ENCODE data around the gene BICD1. TPM values are rescaled to one million over a fixed set of nuclear protein-coding genes. Genes with fewer than 3 reads are reported as not detected.
A peak's percentile ranks its signal among the peaks of the same experiment; 100 is the strongest.

BICD1 gene
- polyA plus RNA-seq, 1 of the 3 experiments (the other 2 are of a cell fraction), result 12.1 TPM

DNA sequence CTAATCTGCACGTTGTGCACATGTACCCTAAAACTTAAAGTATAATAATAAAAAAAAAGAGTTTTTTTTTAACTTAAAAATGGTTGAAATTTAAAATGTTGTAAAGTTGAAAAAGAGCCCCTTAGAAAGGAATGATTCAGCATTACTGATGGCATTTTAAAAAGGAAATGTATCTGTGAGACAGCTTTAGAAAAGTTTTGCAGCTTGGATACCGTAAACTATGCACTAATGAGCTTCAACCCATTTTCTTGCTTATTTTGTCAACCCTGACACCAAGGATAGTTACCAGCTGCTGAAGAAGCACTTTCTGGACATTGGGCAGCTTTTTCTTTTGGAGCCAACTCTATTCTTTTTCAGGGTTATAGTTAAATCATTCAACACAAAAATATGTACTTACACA is 4.3 kb downstream of the BICD1 start (continued):
- TF ChIP-seq RAD21 (IDR thresholded peaks at IDR 0.05; ENCODE audit: low read length) (no peak), FOXM1 (IDR thresholded peaks at IDR 0.05; ENCODE audit: low read depth) (no peak), GABPA (IDR thresholded peaks at IDR 0.05; ENCODE audit: low read depth) (no peak), TEAD4 (IDR thresholded peaks at IDR 0.05; ENCODE audit: borderline replicate concordance, insufficient read depth) (no peak), EP300 (IDR thresholded peaks at IDR 0.05; ENCODE audit: borderline replicate concordance in 1 of 2, low read depth in 1 of 2, low read length in 1 of 2) (no peak), NRF1 (IDR thresholded peaks at IDR 0.05; ENCODE audit: low read depth, low read length) (no peak), ELF1 (IDR thresholded peaks at IDR 0.05) (no peak), SMC3 (IDR thresholded peaks at IDR 0.05; ENCODE audit: low read depth, low read length) (no peak), POLR2AphosphoS5 (IDR thresholded peaks at IDR 0.05; ENCODE audit: low read depth, low read length) (no peak)

DNA sequence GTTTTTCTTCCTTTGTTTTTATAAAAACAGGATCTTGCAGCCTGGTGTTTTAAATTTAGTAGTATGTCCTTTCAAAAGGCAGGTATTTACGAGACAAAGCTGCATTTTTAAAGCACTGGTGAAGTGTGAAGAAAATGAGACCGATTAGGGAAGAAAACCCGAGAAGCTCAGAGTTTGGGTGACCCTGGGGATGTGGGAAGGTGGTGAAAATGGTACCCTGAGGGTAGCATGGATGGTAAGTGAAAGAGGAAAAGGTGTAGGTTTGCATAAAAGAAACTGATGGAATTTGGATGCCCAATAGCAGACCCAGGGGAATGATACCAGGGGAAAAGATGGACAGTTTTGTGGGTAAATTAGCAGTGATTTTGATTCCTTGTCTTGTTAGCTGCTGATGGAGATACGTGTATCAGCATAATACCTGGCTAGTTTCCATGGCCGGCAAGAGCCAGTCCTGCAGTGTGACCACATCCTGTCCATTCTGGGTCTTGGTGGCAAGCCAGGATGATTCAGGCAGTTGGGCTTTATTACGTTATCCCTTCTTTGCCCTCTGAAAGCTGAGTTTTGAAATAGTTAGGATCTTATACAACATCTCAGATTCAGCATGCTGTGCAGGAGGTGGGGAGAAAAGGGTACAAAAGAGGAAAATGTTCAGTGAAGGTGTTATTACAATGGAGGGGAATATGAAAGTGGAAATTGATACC is 8.9 kb downstream of the BICD1 start:
- Histone ChIP-seq H3K27me3 (ENCODE audit: insufficient read depth) (no peaks in the 10 kb centered on the region), H3K4me3 (ENCODE audit: low read depth in 2 of 2, low read length in 1 of 2) (peak overlapping the region; percentile 25 to 41), H3K9me3 (no peaks in the 10 kb centered on the region), H3K36me3 (replicated peaks in 1 of 2; ENCODE audit: control insufficient read depth in 1 of 2, insufficient read depth in 2 of 2, low read length in 1 of 2) (peaks cover 4 to 19% of the 10 kb centered on the region in 2 experiments), H4K20me1 (ENCODE audit: insufficient read depth) (no peaks in the 10 kb centered on the region), H3K27ac (ENCODE audit: low read depth in 2 of 2, low read length in 1 of 2) (peak overlapping the region; percentile 89 to 91), H3K9ac (peak overlapping the region; percentile 48; the same call in 1 of the 2 replicates), H3K4me1 (ENCODE audit: control insufficient read depth in 1 of 2, insufficient read depth in 2 of 2, low read depth in 1 of 2, low read length in 1 of 2) (peaks cover 9 to 33% of the 10 kb centered on the region in 2 experiments), H3K4me2 (peak overlapping the region; percentile 71), H3F3A (replicated peaks; ENCODE audit: insufficient read depth) (peaks cover 37% of the 10 kb centered on the region), H3K9me2 (no peaks in the 10 kb centered on the region), H2AFZ (ENCODE audit: low read depth) (peak overlapping the region; percentile 26), H3K79me2 (ENCODE audit: insufficient read depth) (peaks cover 70% of the 10 kb centered on the region)
- WGBS (ENCODE audit: low lambda C conversion rate), result 10% methylated on average over 6 of the region's 6 CpGs
- ChIA-PET POLR2A (interaction anchor here (0.7 to 1.6 kb wide), 4 partner anchors 9 to 66 kb away, joined by 3 to 9 read pairs (median 6); partner anchors contain the start of gene BICD1), CTCF (interaction anchor here (0.8 to 1.5 kb wide), 5 partner anchors 8 to 82 kb away, joined by 3 to 5 read pairs (median 3); partner anchors contain the start of gene BICD1)
- DNase-seq, result peak; percentile 64
- TF ChIP-seq, protein P1, sequence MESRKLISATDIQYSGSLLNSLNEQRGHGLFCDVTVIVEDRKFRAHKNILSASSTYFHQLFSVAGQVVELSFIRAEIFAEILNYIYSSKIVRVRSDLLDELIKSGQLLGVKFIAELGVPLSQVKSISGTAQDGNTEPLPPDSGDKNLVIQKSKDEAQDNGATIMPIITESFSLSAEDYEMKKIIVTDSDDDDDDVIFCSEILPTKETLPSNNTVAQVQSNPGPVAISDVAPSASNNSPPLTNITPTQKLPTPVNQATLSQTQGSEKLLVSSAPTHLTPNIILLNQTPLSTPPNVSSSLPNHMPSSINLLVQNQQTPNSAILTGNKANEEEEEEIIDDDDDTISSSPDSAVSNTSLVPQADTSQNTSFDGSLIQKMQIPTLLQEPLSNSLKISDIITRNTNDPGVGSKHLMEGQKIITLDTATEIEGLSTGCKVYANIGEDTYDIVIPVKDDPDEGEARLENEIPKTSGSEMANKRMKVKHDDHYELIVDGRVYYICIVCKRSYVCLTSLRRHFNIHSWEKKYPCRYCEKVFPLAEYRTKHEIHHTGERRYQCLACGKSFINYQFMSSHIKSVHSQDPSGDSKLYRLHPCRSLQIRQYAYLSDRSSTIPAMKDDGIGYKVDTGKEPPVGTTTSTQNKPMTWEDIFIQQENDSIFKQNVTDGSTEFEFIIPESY (IDR thresholded peaks at IDR 0.05; ENCODE audit: borderline replicate concordance, low read depth), result peak; percentile 72; the same call in 1 of the 2 replicates
- TF ChIP-seq RFX5 (IDR thresholded peaks at IDR 0.05; ENCODE audit: low read length), result no peak
- TF ChIP-seq GATA2 (CRISPR knock-in tag; IDR thresholded peaks at IDR 0.05), result peak; percentile 26; the same call in 1 of the 2 replicates
- TF ChIP-seq CHD2 (IDR thresholded peaks at IDR 0.05; ENCODE audit: low read length, partially characterized antibody), result peak; percentile 4
- peak; percentile 77; the same call in 1 of the 2 replicates for TF ChIP-seq POLR2AphosphoS5 (IDR thresholded peaks at IDR 0.05; ENCODE audit: low read depth, low read length)
- TF ChIP-seq SMC3 (IDR thresholded peaks at IDR 0.05; ENCODE audit: low read depth, low read length), result no peak; the same call in 1 of the 2 replicates
- TF ChIP-seq NFIC (IDR thresholded peaks at IDR 0.05; ENCODE audit: borderline replicate concordance), result peak; percentile 100
- peak; percentile 66 to 92; a peak in 3 of 4 replicates for TF ChIP-seq EP300 (IDR thresholded peaks at IDR 0.05; ENCODE audit: borderline replicate concordance in 1 of 2, low read depth in 1 of 2, low read length in 1 of 2)
- TF ChIP-seq JUND (IDR thresholded peaks at IDR 0.05), result peak; percentile 97
- TF ChIP-seq, protein P2, sequence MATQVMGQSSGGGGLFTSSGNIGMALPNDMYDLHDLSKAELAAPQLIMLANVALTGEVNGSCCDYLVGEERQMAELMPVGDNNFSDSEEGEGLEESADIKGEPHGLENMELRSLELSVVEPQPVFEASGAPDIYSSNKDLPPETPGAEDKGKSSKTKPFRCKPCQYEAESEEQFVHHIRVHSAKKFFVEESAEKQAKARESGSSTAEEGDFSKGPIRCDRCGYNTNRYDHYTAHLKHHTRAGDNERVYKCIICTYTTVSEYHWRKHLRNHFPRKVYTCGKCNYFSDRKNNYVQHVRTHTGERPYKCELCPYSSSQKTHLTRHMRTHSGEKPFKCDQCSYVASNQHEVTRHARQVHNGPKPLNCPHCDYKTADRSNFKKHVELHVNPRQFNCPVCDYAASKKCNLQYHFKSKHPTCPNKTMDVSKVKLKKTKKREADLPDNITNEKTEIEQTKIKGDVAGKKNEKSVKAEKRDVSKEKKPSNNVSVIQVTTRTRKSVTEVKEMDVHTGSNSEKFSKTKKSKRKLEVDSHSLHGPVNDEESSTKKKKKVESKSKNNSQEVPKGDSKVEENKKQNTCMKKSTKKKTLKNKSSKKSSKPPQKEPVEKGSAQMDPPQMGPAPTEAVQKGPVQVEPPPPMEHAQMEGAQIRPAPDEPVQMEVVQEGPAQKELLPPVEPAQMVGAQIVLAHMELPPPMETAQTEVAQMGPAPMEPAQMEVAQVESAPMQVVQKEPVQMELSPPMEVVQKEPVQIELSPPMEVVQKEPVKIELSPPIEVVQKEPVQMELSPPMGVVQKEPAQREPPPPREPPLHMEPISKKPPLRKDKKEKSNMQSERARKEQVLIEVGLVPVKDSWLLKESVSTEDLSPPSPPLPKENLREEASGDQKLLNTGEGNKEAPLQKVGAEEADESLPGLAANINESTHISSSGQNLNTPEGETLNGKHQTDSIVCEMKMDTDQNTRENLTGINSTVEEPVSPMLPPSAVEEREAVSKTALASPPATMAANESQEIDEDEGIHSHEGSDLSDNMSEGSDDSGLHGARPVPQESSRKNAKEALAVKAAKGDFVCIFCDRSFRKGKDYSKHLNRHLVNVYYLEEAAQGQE (IDR thresholded peaks at IDR 0.05; ENCODE audit: low read depth, low read length), result peak; percentile 58; the same call in 1 of the 2 replicates
- TF ChIP-seq GABPA (IDR thresholded peaks at IDR 0.05; ENCODE audit: low read depth), result no peak
- no peak for TF ChIP-seq YY1 (IDR thresholded peaks at IDR 0.05; ENCODE audit: low read depth)
- peak; percentile 48; the same call in 1 of the 2 replicates for TF ChIP-seq MEF2A (IDR thresholded peaks at IDR 0.05; ENCODE audit: borderline replicate concordance, low read depth)
- TF ChIP-seq EZH2phosphoT487 (IDR thresholded peaks at IDR 0.05; ENCODE audit: borderline replicate concordance, low read depth), result no peak
- 0 out of 2 replicates have a peak, but pooled peaks have one; percentile 24 for TF ChIP-seq MXI1 (IDR thresholded peaks at IDR 0.05; ENCODE audit: low read depth, low read length)
- TF ChIP-seq TCF12 (IDR thresholded peaks at IDR 0.05), result peak; percentile 95
- TF ChIP-seq RCOR1 (IDR thresholded peaks at IDR 0.05; ENCODE audit: low read length), result peak; percentile 67
- 0 out of 2 replicates have a peak, but pooled peaks have one; percentile 24 for TF ChIP-seq TAF1 (IDR thresholded peaks at IDR 0.05; ENCODE audit: borderline replicate concordance, low read depth, low read length)
- TF ChIP-seq, protein P3, sequence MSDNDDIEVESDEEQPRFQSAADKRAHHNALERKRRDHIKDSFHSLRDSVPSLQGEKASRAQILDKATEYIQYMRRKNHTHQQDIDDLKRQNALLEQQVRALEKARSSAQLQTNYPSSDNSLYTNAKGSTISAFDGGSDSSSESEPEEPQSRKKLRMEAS (IDR thresholded peaks at IDR 0.05; ENCODE audit: low read depth), result peak; percentile 76; the same call in 1 of the 2 replicates
- peak; percentile 89 for TF ChIP-seq TEAD4 (IDR thresholded peaks at IDR 0.05; ENCODE audit: borderline replicate concordance, insufficient read depth)
- peak; percentile 84; the same call in 1 of the 2 replicates for TF ChIP-seq SIN3A (IDR thresholded peaks at IDR 0.05; ENCODE audit: borderline replicate concordance, low read depth, low read length)
